ENCODE measurements around the gene FAF2. TPM values are rescaled to one million over a fixed set of nuclear protein-coding genes. Genes with fewer than 3 reads are reported as not detected.

The FAF2 gene
- total RNA-seq, 3 donors from 2014 or later, result 33.1 to 36.1 (median 33.4) TPM

- no peak for DNase-seq
- no peak for TF ChIP-seq CTCF (IDR thresholded peaks at IDR 0.05)
- Histone ChIP-seq H3K9me3 (no peaks in the 10 kb centered on the region), H3K36me3 (ENCODE audit: low read depth) (no peaks in the 10 kb centered on the region), H3K4me3 (no peak overlapping the region), H3K4me1 (ENCODE audit: low read depth) (peaks cover 12% of the 10 kb centered on the region)
- ATAC-seq, result no peak
- intact Hi-C loops (cut with DNase I, micrococcal nuclease), result no loop called here
Measured at GRCh38 chr5:176444742-176445141, 3.4 kb upstream of the FAF2 start.

DNA sequence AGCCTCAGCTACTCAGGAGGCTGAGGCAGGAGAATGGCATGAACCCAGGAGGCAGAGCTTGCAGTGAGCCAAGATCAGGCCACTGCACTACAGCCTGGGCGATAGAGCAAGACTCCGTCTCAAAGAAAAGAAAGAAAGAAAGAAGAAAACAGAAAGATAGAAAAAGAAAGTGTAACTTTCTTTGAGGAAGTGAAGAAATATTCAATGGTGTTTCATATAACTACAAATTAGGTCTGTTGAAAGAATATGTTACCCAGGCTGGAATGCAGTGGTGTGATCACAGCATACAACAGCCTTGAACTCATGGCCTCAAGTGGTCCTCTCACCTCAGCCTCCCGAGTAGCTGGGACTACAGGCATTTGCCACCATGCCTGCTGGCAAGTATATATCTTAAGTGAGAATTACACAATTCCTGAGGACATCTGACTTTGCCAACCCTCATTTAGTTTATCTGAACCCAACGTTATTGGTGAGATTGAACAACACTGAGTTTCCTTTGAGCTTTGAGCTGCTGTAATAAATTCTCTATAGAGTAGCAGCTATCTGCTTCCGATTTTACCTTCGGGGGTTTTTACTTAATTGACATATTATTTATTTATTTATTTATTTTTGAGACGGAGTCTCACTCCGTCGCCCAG, 2.0 kb upstream of the FAF2 start:
- no peak for ATAC-seq
- H3K36me3 ChIP-seq (ENCODE audit: low read depth), result no peaks in the 10 kb centered on the region
- H3K4me1 ChIP-seq (ENCODE audit: low read depth), result peaks cover 13% of the 10 kb centered on the region
- no peak overlapping the region for H3K4me3 ChIP-seq
- H3K9me3 ChIP-seq, result no peaks in the 10 kb centered on the region
- DNase-seq, result no peak
- TF ChIP-seq CTCF (IDR thresholded peaks at IDR 0.05), result no peak
- intact Hi-C loops (cut with DNase I, micrococcal nuclease), result no loop called here

DNA sequence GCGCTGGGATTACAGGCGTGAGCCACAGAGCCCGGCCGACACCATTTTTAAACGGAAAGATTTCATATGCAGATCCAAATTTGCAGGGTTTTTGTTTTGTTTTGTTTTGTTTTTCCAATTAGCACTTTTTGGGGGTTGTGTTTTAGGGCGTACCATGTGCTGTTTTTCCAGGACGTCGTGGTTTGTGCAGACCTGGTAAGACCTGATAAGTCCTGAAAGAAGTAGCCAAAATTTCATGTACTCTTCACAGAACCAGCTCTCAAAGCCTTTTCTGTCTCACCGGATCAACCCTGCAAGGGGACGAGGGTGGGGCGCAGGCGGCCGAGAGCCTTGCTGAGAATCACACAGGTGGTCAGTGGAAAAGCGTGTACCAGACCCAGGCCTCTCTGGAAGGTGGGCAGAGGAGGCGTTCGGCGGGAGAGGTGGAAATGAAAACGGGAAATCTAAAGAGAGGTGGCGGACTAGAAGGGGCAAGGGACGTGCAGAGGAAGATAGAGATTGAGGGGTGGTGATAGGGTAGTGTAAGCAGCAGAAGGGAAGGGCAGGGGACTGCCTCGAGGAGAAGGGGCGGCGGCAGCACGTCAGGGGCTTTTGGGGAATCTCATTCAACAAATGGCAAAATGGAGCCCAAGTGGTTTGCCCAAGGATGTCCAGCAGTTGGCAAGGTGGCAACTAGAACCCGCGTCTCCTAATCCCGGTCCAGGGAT, 1.1 kb upstream of the FAF2 start:
- intact Hi-C loops (cut with DNase I, micrococcal nuclease), result no loop called here
- H3K4me1 ChIP-seq (ENCODE audit: low read depth), result peaks cover 16% of the 10 kb centered on the region
- no peaks in the 10 kb centered on the region for H3K9me3 ChIP-seq
- ATAC-seq, result peak; percentile 15
- H3K36me3 ChIP-seq (ENCODE audit: low read depth), result no peaks in the 10 kb centered on the region
- TF ChIP-seq CTCF (IDR thresholded peaks at IDR 0.05), result no peak
- DNase-seq, result peak; percentile 43 to 62 (median 57)
- peak overlapping the region; percentile 78 for H3K4me3 ChIP-seq

DNA sequence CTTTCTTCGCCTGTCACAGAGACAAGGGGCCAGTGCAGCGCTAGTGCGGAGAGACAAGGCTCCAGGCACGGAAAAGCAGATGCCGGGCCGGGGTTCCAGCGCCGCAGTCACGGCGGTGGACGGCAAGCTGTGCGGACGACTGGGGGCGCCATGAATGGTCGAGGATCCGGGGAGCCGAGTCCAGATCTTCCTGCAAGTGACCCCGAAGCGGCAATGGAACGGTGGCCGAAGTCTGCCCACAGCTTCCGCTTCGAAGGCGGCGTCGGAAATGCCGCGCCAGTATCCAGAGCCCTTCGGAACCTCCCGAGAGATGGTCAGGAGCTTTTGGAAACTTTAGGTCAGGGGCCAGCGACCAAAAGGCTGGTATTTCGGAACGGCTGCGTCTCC, 601 bp upstream of the FAF2 start:
- H3K36me3 ChIP-seq (ENCODE audit: low read depth), result no peaks in the 10 kb centered on the region
- no peak for TF ChIP-seq CTCF (IDR thresholded peaks at IDR 0.05)
- intact Hi-C loops (cut with DNase I, micrococcal nuclease), result no loop called here
- peak overlapping the region; percentile 78 for H3K4me3 ChIP-seq
- H3K4me1 ChIP-seq (ENCODE audit: low read depth), result peaks cover 16% of the 10 kb centered on the region
- DNase-seq (peak in 1 of 3 donors; percentile 82), ATAC-seq (peak; percentile 42)
- H3K9me3 ChIP-seq, result no peaks in the 10 kb centered on the region

- Histone ChIP-seq H3K4me1 (ENCODE audit: low read depth) (peaks cover 16% of the 10 kb centered on the region), H3K36me3 (ENCODE audit: low read depth) (no peaks in the 10 kb centered on the region), H3K4me3 (no peak overlapping the region), H3K9me3 (no peaks in the 10 kb centered on the region)
- no peak for TF ChIP-seq CTCF (IDR thresholded peaks at IDR 0.05)
- no peak for ATAC-seq
- no peak for DNase-seq
- intact Hi-C loops (cut with DNase I, micrococcal nuclease), result no loop called here
Measured at GRCh38 chr5:176450077-176450476, 1.9 kb downstream of the FAF2 start.
